MM.1S (cell line): Measurements from ENCODE around the gene SLAMF7.

ENCODE experiments used
- DNase-seq: peaks from one replicate; pipeline ENCODE4 v3.0.0-alpha.2; 2015
- H2AFZ ChIP-seq: fragments of 300-600 bp; sonication (generic); 2 replicates; pipeline ENCODE4 v1.6.0; 2016; ENCODE audit warnings: antibody characterized with exemption, low read length
- H3F3A ChIP-seq: fragments of 300-600 bp; sonication (generic); 2 replicates; pipeline ENCODE4 v1.6.1; 2016; ENCODE audit warnings: mild to moderate bottlenecking, antibody characterized with exemption, low read length, moderate library complexity, mixed read lengths; ENCODE audit not compliant: insufficient read depth
- H3K27ac ChIP-seq: fragments of 300-600 bp; sonication (generic); 2 replicates; pipeline ENCODE4 v1.5.1; 2016; ENCODE audit warnings: mild to moderate bottlenecking, low read length
- H3K27me3 ChIP-seq: fragments of 300-600 bp; sonication (generic); replicated peaks from 2 replicates; pipeline ENCODE4 v1.6.0; 2016; ENCODE audit warnings: low read length; ENCODE audit not compliant: insufficient read depth
- H3K36me3 ChIP-seq: fragments of 300-600 bp; sonication (generic); replicated peaks from 2 replicates; pipeline ENCODE4 v1.6.1; 2016; ENCODE audit warnings: mild to moderate bottlenecking, low read length, mixed read lengths; ENCODE audit not compliant: insufficient read depth
- H3K4me1 ChIP-seq: fragments of 300-600 bp; sonication (generic); 2 replicates; pipeline ENCODE4 v1.6.1; 2016; ENCODE audit warnings: low read length, mixed read lengths
- H3K4me2 ChIP-seq: fragments of 300-600 bp; sonication (generic); 2 replicates; pipeline ENCODE4 v1.6.0; 2016; ENCODE audit warnings: low read depth, low read length
- H3K4me3 ChIP-seq: fragments of 300-600 bp; sonication (generic); 2 replicates; pipeline ENCODE4 v1.5.1; 2016; ENCODE audit warnings: low read length, mixed read lengths
- H3K79me2 ChIP-seq: fragments of 300-600 bp; sonication (generic); 2 replicates; pipeline ENCODE4 v1.6.1; 2016; ENCODE audit warnings: mixed run types, low read length, mixed read lengths
- H3K9ac ChIP-seq: fragments of 300-600 bp; sonication (generic); 2 replicates; pipeline ENCODE4 v1.6.1; 2016; ENCODE audit warnings: low read length, mixed read lengths
- H3K9me2 ChIP-seq: fragments of 300-600 bp; sonication (generic); replicated peaks from 2 replicates; pipeline ENCODE4 v1.6.1; 2016; ENCODE audit warnings: mild to moderate bottlenecking, low read length, mixed read lengths; ENCODE audit not compliant: insufficient read depth
- H3K9me3 ChIP-seq: fragments of 300-600 bp; sonication (generic); replicated peaks from 2 replicates; pipeline ENCODE4 v1.6.1; 2016; ENCODE audit warnings: mild to moderate bottlenecking, low read length, mixed read lengths; ENCODE audit not compliant: insufficient read depth
- H4K20me1 ChIP-seq: fragments of 300-600 bp; sonication (generic); 2 replicates; pipeline ENCODE4 v1.6.1; 2016; ENCODE audit warnings: mild to moderate bottlenecking, low read length, moderate library complexity, mixed read lengths; ENCODE audit not compliant: insufficient read depth
- CTCF ChIP-seq: fragments of 300-600 bp; sonication (generic); IDR thresholded peaks from 2 replicates; pipeline ENCODE4 v1.5.1; 2016; ENCODE audit warnings: antibody characterized with exemption, low read length, mixed read lengths
- EZH2 ChIP-seq: fragments of 300-600 bp; sonication (generic); optimal IDR thresholded peaks from 2 replicates; pipeline ENCODE3; 2017; ENCODE audit warnings: low read depth, mild to moderate bottlenecking, antibody characterized with exemption, low read length, mixed read lengths
- EZH2phosphoT487 ChIP-seq: fragments of 300-600 bp; sonication (generic); IDR thresholded peaks from 2 replicates; pipeline ENCODE4 v1.6.1; 2018; ENCODE audit warnings: antibody characterized with exemption, low read length

SLAMF7 gene

DNA sequence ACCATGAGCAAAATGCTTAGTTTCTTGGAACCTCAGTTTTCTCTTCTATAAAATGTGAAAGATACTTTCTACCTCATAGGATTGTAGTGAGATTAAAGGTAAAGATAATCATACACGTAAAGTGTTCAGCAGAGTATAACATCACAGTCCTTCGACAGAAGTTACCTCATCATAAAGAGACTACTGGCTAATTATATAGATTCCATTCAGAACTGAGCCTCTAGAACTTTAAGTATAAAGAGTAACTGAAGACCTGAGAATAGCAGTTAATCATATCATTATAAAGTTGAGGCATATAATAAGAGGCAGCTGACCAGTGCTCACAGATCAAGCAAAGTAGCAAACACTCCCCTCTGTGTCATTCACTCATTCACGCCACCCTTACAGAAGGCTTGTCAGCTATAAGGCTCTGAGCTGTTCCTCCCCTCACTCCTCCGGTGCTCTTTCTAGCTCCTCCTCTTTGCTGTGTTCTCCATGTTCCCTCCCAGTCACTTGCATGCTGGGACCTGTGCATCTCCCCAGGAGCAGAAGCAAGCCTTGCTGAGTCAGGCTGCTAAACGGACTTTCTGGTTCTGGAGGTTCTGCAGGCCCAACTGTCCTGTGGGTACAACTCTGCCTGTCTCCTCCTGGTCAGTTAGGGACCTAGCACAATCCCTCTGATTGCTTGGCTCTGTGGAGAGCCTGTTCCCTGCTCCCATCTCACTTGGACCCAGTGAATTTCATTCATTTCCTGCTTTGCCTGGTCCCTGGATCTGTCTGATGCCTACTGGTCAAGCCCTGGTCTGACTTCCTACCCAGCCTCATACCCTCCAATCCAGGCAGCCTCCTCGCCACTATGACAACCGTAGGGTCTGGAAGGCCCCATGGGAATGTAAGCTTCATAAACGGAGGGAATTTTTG is 28.6 kb downstream of the SLAMF7 start:
- peak overlapping the region; percentile 71 for H3K4me3 ChIP-seq
- H3K27me3 ChIP-seq, result no peaks in the 10 kb centered on the region
- no peaks in the 10 kb centered on the region for H3K36me3 ChIP-seq
- no peaks in the 10 kb centered on the region for H3K79me2 ChIP-seq
- no peaks in the 10 kb centered on the region for H3K9me2 ChIP-seq
- H3K4me2 ChIP-seq, result peak overlapping the region; percentile 98
- no peaks in the 10 kb centered on the region for H4K20me1 ChIP-seq
- peak overlapping the region; percentile 90 for H2AFZ ChIP-seq
- no peaks in the 10 kb centered on the region for H3K9me3 ChIP-seq
- H3K4me1 ChIP-seq, result peaks cover 17% of the 10 kb centered on the region
- no peak for TF ChIP-seq CTCF
- H3K9ac ChIP-seq, result peak overlapping the region; percentile 66
- H3F3A ChIP-seq, result peaks cover 14% of the 10 kb centered on the region
- H3K27ac ChIP-seq, result peak overlapping the region; percentile 70
- DNase-seq, result peak; percentile 79

DNA sequence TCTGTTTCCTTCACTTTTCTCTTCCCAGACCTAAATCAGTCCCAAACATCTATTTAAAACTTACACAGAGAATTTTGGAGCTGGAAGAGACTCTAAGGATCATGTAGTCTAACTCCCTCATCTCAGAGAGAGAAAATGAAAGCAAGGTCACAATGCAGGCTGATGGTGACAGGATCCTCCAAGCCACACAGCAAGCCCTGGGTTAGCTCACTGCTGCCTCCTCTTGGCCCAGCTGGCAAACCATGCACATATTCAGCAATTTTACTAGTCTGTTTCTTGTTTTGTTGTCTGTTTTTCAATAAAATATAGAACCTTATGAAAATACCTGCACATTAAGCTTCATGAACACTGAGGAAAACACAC is 29.2 kb downstream of the SLAMF7 start:
- H2AFZ ChIP-seq, result peak overlapping the region; percentile 90
- no peaks in the 10 kb centered on the region for H3K36me3 ChIP-seq
- H3K4me2 ChIP-seq, result peak overlapping the region; percentile 98
- TF ChIP-seq EZH2, result no peak
- TF ChIP-seq EZH2phosphoT487, result no peak
- peak; percentile 99 for TF ChIP-seq CTCF
- H4K20me1 ChIP-seq, result no peaks in the 10 kb centered on the region
- peak overlapping the region; percentile 71 for H3K4me3 ChIP-seq
- no peaks in the 10 kb centered on the region for H3K79me2 ChIP-seq
- H3F3A ChIP-seq, result peaks cover 14% of the 10 kb centered on the region
- no peaks in the 10 kb centered on the region for H3K27me3 ChIP-seq
- no peaks in the 10 kb centered on the region for H3K9me3 ChIP-seq
- DNase-seq, result peak; percentile 95
- peaks cover 17% of the 10 kb centered on the region for H3K4me1 ChIP-seq
- H3K27ac ChIP-seq, result peak overlapping the region; percentile 70
- peak overlapping the region; percentile 66 for H3K9ac ChIP-seq
- no peaks in the 10 kb centered on the region for H3K9me2 ChIP-seq

DNA sequence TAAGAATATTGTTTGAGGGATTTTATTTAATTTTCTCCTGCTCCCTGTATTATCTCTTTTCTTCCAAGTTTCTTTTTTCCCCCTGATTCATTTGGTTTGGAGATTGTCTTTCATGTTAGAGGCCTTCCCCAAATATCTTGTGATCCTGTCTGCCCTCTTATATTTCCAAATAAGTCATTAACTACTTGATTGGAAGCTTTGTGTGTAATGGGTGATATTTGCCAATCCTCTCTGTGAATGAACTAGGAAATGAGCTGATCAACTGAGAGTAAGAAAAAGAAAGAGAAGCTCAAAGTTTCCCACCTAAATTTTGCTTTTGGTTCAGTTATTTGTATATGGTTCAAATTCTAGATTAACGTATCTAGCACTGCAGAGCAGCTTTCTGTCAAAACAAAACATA is 33.3 kb downstream of the SLAMF7 start:
- H3K27ac ChIP-seq, result no peak overlapping the region
- H3K4me3 ChIP-seq, result no peak overlapping the region
- no peaks in the 10 kb centered on the region for H3K79me2 ChIP-seq
- H3F3A ChIP-seq, result peaks cover 9% of the 10 kb centered on the region
- no peak for TF ChIP-seq EZH2phosphoT487
- TF ChIP-seq EZH2, result no peak
- no peak for TF ChIP-seq CTCF
- no peak overlapping the region for H3K4me2 ChIP-seq
- H3K9ac ChIP-seq, result no peak overlapping the region
- no peak overlapping the region for H2AFZ ChIP-seq
- no peak for DNase-seq
- H3K9me2 ChIP-seq, result no peaks in the 10 kb centered on the region
- H3K4me1 ChIP-seq, result peaks cover 7% of the 10 kb centered on the region
- H4K20me1 ChIP-seq, result no peaks in the 10 kb centered on the region
- H3K36me3 ChIP-seq, result no peaks in the 10 kb centered on the region
- no peaks in the 10 kb centered on the region for H3K9me3 ChIP-seq
- no peaks in the 10 kb centered on the region for H3K27me3 ChIP-seq
